Hematopoietic multipotent progenitor cell treated with erythropoietin and hydrocortisone succinate and interleukin-3 and kit ligand, for 8 days (in vitro differentiated cells): ENCODE measurements around the gene PFDN2.
"Not testable (repeated sequence)": the region's sequence is repeated elsewhere in the genome, so short reads cannot be mapped to it uniquely, and the experiment has no call there.

Experiments used
- DNase-seq: peaks from one replicate; pipeline ENCODE4 v3.0.0-alpha.2; 2015

Gene PFDN2

GRCh38 chr1:161079436-161080110, 38.3 kb downstream of the PFDN2 start:
- no peak for DNase-seq

GRCh38 chr1:161077426-161077825, 40.4 kb downstream of the PFDN2 start:
- no peak for DNase-seq

- DNase-seq: no peak
Measured at GRCh38 chr1:161076410-161076809, 41.4 kb downstream of the PFDN2 start.

- no peak for DNase-seq
Measured at GRCh38 chr1:161074676-161075368, 43.0 kb downstream of the PFDN2 start.

GRCh38 chr1:161073474-161074121, 44.2 kb downstream of the PFDN2 start:
- no peak for DNase-seq

GRCh38 chr1:161072751-161073449, 44.9 kb downstream of the PFDN2 start:
- DNase-seq: no peak

GRCh38 chr1:161071886-161072371, 45.9 kb downstream of the PFDN2 start:
- peak; percentile 70 for DNase-seq

- DNase-seq: no peak
Measured at GRCh38 chr1:161070761-161071160, 47.1 kb downstream of the PFDN2 start.

GRCh38 chr1:161069731-161070270, 48.0 kb downstream of the PFDN2 start, which contains the start of gene ARHGAP30:
TSS of gene ARHGAP30 (minus strand) at chr1:161069891. CDS start at chr1:161069624, 267 bp downstream.
- DNase-seq: peak; percentile 74

- no peak for DNase-seq
Measured at GRCh38 chr1:161069241-161069640, 48.6 kb downstream of the PFDN2 start.

- peak; percentile 74 for DNase-seq
Measured at GRCh38 chr1:161068306-161069234, 49.3 kb downstream of the PFDN2 start.

- DNase-seq: no peak
Measured at GRCh38 chr1:161066694-161067093, 51.1 kb downstream of the PFDN2 start.

GRCh38 chr1:161065681-161066080, 52.2 kb downstream of the PFDN2 start:
- DNase-seq: not testable (repeated sequence)

- not testable (repeated sequence) for DNase-seq
Measured at GRCh38 chr1:161063936-161064335, 53.9 kb downstream of the PFDN2 start.

- no peak for DNase-seq
Measured at GRCh38 chr1:161061419-161061818, 56.4 kb downstream of the PFDN2 start.

- no peak for DNase-seq
Measured at GRCh38 chr1:161059293-161059692, 58.5 kb downstream of the PFDN2 start.

GRCh38 chr1:161054805-161055204, 63.0 kb downstream of the PFDN2 start:
- no peak for DNase-seq

- no peak for DNase-seq
Measured at GRCh38 chr1:161054232-161054631, 63.6 kb downstream of the PFDN2 start.

GRCh38 chr1:161052899-161053298, 64.9 kb downstream of the PFDN2 start:
- no peak for DNase-seq

- DNase-seq: no peak
Measured at GRCh38 chr1:161051219-161051618, 66.6 kb downstream of the PFDN2 start.
